GM04503 (cell line): ENCODE measurements around the gene ATG9B.

Experiments
- DNase-seq: peaks from one replicate; pipeline ENCODE4 v3.0.0-alpha.2; 2012; ENCODE audit warnings: low read depth

Gene ATG9B

GRCh38 chr7:150979713-150980390 is 44.4 kb downstream of the ATG9B start:
- no peak for DNase-seq

GRCh38 chr7:150978126-150978789 is 46.0 kb downstream of the ATG9B start, which contains the start of gene KCNH2:
KCNH2 (minus strand) TSS chr7:150978321; CDS start chr7:150977913, 408 bp downstream.
- no peak for DNase-seq

GRCh38 chr7:150977382-150978125 is 46.7 kb downstream of the ATG9B start:
- DNase-seq, result no peak

GRCh38 chr7:150976529-150977381 is 47.5 kb downstream of the ATG9B start:
- DNase-seq, result no peak

- no peak for DNase-seq
Measured at GRCh38 chr7:150975536-150976319, 48.6 kb downstream of the ATG9B start.

- DNase-seq, result no peak
Measured at GRCh38 chr7:150974468-150975391, 49.6 kb downstream of the ATG9B start.

GRCh38 chr7:150973571-150974451 is 50.5 kb downstream of the ATG9B start:
- DNase-seq, result no peak

- DNase-seq, result no peak
Measured at GRCh38 chr7:150972741-150973140, 51.6 kb downstream of the ATG9B start.

GRCh38 chr7:150972023-150972468 is 52.2 kb downstream of the ATG9B start:
- DNase-seq, result no peak

- DNase-seq, result no peak
Measured at GRCh38 chr7:150971242-150972022, 52.9 kb downstream of the ATG9B start.

GRCh38 chr7:150970424-150970823 is 53.9 kb downstream of the ATG9B start:
- DNase-seq, result no peak

- no peak for DNase-seq
Measured at GRCh38 chr7:150969475-150969874, 54.8 kb downstream of the ATG9B start.

GRCh38 chr7:150968734-150969372 is 55.4 kb downstream of the ATG9B start:
- DNase-seq, result no peak

GRCh38 chr7:150968056-150968733 is 56.1 kb downstream of the ATG9B start:
- DNase-seq, result no peak

- no peak for DNase-seq
Measured at GRCh38 chr7:150967349-150967748, 56.9 kb downstream of the ATG9B start.

GRCh38 chr7:150966002-150966401 is 58.3 kb downstream of the ATG9B start:
- DNase-seq, result no peak

GRCh38 chr7:150965273-150965830 is 58.9 kb downstream of the ATG9B start:
- no peak for DNase-seq
